ENCODE data around the gene MYRFL.
"Not testable (repeated sequence)": the region's sequence is repeated elsewhere in the genome, so short reads cannot be mapped to it uniquely, and the experiment has no call there.

Gene MYRFL

DNA sequence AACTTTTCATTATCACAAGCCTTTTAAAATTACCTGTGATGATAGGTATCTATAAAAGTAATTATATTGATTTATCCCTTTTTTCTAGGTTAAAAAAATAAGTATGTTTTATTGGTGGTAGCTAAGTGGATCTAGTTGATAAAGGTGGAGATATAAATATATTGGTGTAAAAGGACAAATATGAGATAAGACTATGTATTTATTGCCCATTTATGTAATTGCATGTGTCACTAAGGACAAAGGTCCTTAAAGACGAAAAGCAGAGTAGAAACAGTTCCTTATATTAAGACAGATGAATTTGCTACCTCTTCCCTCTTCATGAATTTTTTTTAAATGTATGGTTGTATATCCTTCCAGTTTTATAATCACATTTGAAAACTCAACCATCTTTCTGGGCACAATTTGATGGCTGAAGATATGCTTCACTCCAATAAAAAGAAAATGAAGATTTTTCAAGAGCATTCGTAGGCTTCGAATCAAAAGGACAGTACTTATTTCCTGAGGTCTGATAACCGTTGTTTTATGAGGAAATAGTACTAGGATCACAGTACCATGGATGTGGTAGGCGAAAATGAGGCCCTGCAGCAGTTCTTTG lies at the start of gene MYRFL:
Gene MYRFL, plus strand, starts transcription at position 262 of the 595 bp plus-strand sequence. Its CDS starts 291 bp downstream, at position 553.
- DNase-seq: no peak

GRCh38 chr12:69779928-69780327 lies 45.1 kb upstream of the MYRFL start:
- DNase-seq: no peak

DNA sequence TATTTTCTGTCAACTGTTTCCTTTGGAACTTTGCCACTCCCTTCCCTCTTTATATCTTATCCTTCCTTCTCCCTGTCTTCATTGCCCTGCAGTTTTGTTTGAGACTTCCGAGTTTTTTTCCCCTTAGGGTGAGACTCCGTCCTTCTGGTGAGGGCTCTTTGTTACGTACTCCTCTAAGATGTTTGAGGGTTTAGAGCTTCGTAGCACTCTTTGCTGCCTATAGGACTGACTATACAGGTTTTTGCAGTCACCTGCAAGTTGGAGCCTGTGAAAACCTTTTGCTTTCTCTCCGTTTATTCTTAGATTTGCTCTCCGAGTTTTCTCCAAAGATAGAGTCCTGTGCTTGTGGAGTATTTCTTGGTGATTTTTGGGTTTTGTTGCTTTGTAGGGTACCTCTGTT lies 41.7 kb upstream of the MYRFL start:
- DNase-seq: no peak

GRCh38 chr12:69789351-69789750 lies 35.7 kb upstream of the MYRFL start:
- DNase-seq: no peak

GRCh38 chr12:69792533-69792932 lies 32.5 kb upstream of the MYRFL start:
- no peak for DNase-seq

- not testable (repeated sequence) for DNase-seq
Observed at GRCh38 chr12:69807101-69807897, 17.7 kb upstream of the MYRFL start.

DNA sequence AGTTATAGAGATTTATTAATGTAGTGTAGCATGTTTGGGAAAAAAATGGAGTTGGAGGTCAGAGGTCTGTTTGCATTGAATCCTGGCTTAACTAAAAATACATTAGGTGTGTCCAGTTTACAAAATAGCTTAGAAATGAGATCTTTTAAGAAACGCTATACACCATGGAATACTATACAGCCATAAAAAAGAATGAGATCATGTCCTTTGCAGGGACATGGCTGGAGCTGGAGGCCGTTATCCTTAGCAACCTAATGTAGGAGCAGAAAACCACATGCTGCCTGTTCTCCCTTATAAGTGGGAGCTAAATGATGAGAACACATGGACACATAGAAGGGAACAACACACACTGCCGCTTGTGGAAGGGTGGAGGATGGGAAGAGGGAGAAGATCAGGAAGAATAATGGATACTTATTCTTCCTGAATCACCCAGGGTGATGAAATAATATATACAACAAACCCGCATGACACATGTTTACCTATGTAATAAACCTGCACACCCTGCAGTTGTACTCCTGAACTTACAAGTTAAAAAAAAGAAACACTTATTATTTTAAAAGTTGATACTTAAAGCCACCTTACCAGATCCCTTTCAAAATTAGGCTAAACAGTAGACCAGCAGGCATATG lies 14.0 kb upstream of the MYRFL start:
- DNase-seq: no peak

DNA sequence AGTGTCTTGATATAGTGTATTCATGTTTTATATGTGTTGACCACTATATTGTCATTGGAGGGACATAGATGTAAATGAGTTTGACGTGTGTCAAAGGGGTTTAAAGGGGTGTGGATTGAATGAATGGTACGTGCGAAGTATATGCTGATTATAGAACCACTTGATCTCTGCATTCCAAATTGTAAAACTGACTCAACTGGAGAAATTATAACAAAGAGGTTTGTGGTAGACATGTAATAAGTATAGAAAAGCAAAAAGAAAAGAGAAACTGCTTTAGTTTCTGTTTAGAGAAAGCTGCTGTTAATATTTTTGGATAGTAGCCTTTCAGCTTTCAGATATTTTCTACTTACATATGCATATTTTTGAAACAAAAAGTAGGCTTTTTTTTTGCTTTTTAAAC lies 8.9 kb upstream of the MYRFL start:
- DNase-seq: no peak

DNA sequence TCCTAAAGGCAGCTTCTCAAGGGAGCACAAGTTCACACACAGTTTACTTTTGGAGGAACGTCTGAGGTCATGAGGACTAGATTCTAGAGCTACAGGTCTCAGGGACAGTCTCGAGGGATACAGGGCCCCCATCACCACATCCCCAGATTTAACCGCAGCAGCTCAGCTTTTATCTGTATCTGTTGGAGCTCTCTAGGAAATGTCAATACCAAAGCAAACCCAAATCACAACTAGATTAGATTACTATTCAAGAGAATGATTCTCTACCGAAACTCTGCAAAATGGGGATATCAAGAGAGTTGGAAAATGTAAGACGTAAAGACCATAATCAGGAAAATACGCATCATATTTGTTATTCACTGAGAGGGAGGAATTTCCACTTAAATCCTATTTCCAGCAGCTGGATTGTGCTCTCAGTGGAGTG lies 4.0 kb upstream of the MYRFL start:
- no peak for DNase-seq

- DNase-seq: no peak
Observed at GRCh38 chr12:69821456-69822159, 3.4 kb upstream of the MYRFL start.

DNA sequence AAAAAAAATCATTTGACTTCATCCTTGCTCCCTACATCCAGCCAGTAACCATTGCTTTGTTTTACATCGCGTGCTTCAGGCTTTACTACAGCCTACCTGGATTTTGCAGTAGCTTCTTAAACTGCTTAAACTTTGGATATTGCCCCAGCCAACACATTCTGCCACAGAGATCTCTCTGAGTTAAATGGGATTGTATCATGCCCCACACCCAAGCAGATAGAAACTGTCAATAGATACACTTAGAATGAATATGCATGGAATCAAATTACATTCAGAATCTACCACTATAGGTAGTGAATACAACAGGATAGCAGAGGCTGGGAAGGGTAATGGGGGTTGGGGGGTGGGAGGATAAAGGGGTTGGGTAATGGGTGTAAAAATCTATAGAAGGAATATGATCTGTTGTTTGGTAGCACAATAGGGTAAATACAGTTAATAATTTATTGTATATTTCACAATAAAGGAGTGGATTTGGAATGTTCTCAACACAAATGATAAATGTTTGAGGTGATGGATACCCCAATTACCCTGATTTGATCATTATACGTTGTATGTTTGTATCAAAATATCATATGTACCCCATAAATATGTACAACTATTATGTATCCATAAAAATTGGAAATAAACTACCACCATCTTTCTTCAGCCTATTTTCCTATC lies 2.7 kb upstream of the MYRFL start:
- no peak for DNase-seq

DNA sequence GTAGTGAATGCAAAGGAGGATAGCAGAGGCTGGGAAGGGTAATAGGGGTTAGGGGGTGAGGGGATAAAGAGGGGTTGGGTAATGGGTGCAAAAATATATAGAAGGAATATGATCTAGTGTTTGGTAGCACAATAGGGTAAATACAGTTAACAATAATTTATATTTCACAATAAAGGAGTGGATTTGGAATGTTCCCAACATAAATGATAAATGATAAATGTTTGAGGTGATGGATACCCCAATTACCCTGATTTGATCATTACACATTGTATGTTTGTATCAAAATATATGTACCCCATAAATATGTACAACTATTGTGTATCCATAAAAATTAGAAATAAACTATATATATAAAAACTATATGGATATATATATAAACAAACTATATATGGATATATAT lies 999 bp upstream of the MYRFL start:
- no peak for DNase-seq

DNA sequence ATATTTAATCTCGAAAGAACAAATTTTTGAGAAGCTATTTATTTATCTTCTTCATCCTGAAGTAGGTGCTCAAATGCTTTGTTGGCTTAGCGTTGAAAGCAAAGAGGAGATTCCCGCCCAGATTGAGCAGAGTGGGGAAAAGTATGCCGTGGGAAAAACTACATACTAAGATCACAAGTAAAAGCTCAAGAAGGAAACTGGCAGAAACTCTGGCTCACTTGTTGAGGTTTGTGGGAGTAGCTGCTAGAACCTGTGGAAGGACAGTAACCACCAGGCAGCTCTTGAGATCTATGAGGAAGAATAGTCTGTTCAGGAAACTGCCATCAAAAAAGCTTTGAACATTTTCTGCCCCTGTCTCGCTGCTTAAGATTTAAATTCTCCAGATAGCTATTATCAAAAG lies 3.9 kb downstream of the MYRFL start:
- no peak for DNase-seq

DNA sequence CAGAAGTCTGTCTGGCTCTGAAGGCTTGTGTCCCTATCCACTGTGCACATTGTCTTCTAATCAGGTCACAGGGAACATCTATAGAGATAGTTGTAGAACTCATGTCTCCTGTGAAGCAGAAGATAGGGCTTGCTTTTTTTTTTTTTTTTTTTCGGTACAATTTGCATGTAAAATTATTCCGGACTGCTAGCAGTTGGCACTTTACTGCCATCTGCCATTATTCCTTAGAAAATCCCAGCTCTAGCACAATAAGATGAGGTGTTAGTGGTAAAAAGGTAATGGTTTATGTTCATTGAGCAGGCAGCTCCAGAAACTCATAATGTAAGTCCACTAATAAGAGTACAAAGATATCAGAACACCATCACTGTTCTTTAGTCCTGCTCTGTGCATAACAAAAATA lies 8.7 kb downstream of the MYRFL start:
- DNase-seq: no peak

DNA sequence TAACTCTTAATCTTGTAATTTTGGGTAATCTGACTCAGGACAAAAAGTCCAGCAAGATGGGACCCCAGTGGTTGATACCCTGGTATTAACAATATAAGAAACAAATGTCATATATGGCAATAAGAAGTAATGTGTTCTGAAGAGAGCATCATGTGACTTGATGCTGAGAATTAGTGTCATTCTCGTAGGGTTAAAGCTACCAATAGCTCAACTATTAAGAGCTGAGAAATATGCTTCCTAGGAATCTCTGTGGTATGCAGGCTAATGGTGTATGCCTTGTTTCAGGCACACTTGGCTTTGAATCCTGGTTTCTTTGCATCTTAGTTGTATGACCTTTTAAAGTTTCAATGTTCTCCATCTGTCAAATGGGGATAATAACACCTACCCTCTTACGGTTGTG lies 9.1 kb downstream of the MYRFL start:
- no peak for DNase-seq

DNA sequence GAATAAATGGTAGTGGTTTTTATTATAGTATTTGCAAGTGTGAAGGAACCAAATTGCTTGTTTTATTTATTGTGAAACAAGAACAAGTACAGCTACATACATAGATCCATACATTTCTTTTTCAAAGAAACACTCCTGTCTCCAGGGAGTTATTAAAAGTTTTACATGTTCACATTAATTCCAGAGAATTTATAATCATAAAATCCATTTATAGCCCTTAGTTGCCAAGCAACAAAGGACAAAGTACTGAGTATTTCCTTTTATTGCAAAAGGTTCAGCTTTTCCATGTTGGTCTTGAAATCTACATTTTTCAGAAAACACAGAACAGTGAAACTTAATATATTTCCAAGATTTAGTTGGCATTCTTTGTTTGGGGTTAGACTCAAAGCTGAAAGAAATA lies 9.5 kb downstream of the MYRFL start:
- no peak for DNase-seq

- no peak for DNase-seq
Observed at GRCh38 chr12:69835081-69835480, 10.1 kb downstream of the MYRFL start.

- DNase-seq: no peak
Observed at GRCh38 chr12:69836015-69836414, 11.0 kb downstream of the MYRFL start.

DNA sequence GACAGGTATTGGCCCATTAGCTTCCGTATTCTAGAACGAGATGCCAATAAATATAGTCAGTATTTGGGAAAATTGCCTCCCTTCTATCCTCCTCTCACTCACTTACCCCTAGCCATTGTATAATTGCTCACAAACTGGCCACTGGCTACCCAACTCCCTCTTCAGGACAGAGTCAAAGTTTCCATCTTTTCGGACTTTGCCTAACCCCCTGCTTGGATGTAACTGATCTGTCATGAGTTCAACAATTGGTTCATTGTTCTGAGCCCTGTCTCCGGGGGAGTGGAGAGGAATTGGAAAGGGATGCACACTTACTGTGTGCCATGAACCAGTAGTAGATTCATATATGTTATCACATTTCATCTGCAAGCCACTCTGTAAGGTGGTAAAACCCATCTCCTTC lies 12.2 kb downstream of the MYRFL start:
- DNase-seq: no peak

GRCh38 chr12:69837657-69838415 lies 12.8 kb downstream of the MYRFL start:
- no peak for DNase-seq

GRCh38 chr12:69840727-69841126 lies 15.7 kb downstream of the MYRFL start:
- no peak for DNase-seq

DNA sequence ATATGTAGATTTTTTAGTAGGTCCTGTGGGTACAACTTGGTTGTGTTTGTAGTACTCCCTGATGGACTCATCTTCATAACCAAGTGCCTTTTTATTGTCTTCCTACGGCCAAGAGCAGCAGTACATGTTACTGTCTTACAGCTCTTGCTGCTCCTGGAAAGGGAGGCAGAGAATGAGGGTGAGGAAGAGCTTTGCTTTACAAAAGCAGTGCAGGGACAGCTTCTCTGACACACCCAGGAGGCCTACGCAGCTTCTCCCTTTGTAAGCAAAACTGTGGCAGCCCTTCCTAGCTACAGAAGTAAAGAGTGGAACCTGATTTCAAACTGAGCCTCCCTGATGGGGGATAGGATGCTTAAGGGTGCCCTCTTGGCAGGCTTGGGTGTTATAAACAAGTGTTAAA lies 18.6 kb downstream of the MYRFL start:
- no peak for DNase-seq

Measured in activated CD4-positive, alpha-beta T cell treated with anti-CD3 and anti-CD28 coated beads for 4 hours (primary cell).